Endothelial cell of umbilical vein (primary cell): Measurements from ENCODE around the gene KCTD18. TPM values are rescaled to one million over a fixed set of nuclear protein-coding genes. Genes with fewer than 3 reads are reported as not detected.

Experiments used
- BruUV-seq: library from RNA; stranded (reverse); fragments of 400-500 nt; replicated peaks from 2 replicates; lab custom pipeline; 2021; lab: Mats Ljungman, UMichigan
- CTCF ChIA-PET: fragments of 300-600, 350-600 bp; sonication (Branson Sonifier 250); formaldehyde crosslinking; loops from one replicate; lab custom pipeline; 2021; ENCODE audit warnings: antibody characterized with exemption, inconsistent platforms; lab: Charles Lee
- POLR2A ChIA-PET: fragments of 300-600, 350-600 bp; sonication (Branson Sonifier 250); formaldehyde crosslinking; loops from one replicate; lab custom pipeline; 2021; ENCODE audit warnings: antibody characterized with exemption, inconsistent platforms; lab: Charles Lee
- DNase-seq: peaks from one replicate; pipeline ENCODE4 v3.0.0-alpha.2; 2011; ENCODE audit warnings: low read depth, low spot score
- FAIRE-seq: peaks from 2 replicates; lab custom pipeline; 2011; peaks lifted over from hg19 to GRCh38; lab: Jason Lieb, UNC
- H2AFZ ChIP-seq: 2 replicates; pipeline ENCODE4 v1.6.0; 2012; ENCODE audit warnings: low read depth, low read length, control low read depth, inconsistent platforms
- H3K27ac ChIP-seq: 2 replicates; pipeline ENCODE4 v1.5.1; 2011; ENCODE audit warnings: low read depth, mild to moderate bottlenecking, control low read depth, low read length, moderate library complexity; ENCODE audit not compliant: insufficient read depth
- H3K27me3 ChIP-seq, 2 experiments: 2 replicates each; pipeline versions ENCODE4 v1.6.0 to v1.6.1; 2011; ENCODE audit warnings: low read length in 2 of 2, mixed read lengths in 1 of 2; ENCODE audit not compliant: control insufficient read depth in 2 of 2, insufficient read depth in 2 of 2
- H3K36me3 ChIP-seq, 2 experiments: 2 replicates in 1 of 2; 3 replicates in 1 of 2; pipeline ENCODE4 v1.5.1; 2011; ENCODE audit warnings: low read length in 2 of 2, mild to moderate bottlenecking in 1 of 2, moderate library complexity in 1 of 2; ENCODE audit not compliant: control insufficient read depth in 2 of 2, insufficient read depth in 2 of 2; ENCODE audit errors: extremely low read depth in 1 of 2
- H3K4me1 ChIP-seq: 3 replicates; pipeline ENCODE4 v1.5.1; 2011; ENCODE audit warnings: mild to moderate bottlenecking, low read length; ENCODE audit not compliant: control insufficient read depth, insufficient read depth; ENCODE audit errors: extremely low read depth
- H3K4me2 ChIP-seq: 2 replicates; pipeline ENCODE4 v1.6.1; 2011; ENCODE audit warnings: low read length, control low read depth, mixed read lengths; ENCODE audit not compliant: insufficient read depth
- H3K4me3 ChIP-seq, 3 experiments: fragments of 200-600 bp in 1 of 3; sonication (generic), shearing (Covaris generic) in 1 of 3; replicated peaks in 1 of 3; 2 replicates each; pipeline ENCODE4 v1.5.1; 2011 to 2016; ENCODE audit warnings: control low read depth in 3 of 3, low read length in 3 of 3, mild to moderate bottlenecking in 2 of 3, inconsistent platforms in 1 of 3, low read depth in 1 of 3, moderate library complexity in 1 of 3; ENCODE audit not compliant: insufficient read depth in 1 of 3
- H3K79me2 ChIP-seq: 2 replicates; pipeline ENCODE4 v1.6.0; 2012; ENCODE audit warnings: low read length, inconsistent platforms; ENCODE audit not compliant: control insufficient read depth, insufficient read depth
- H3K9ac ChIP-seq: replicated peaks from 2 replicates; pipeline ENCODE3; 2011; ENCODE audit warnings: low read length, control low read depth; ENCODE audit not compliant: insufficient read depth; ENCODE audit errors: extremely low read depth
- H3K9me1 ChIP-seq: replicated peaks from 3 replicates; pipeline ENCODE4 v1.6.0; 2011; ENCODE audit warnings: mild to moderate bottlenecking, low read length; ENCODE audit not compliant: control insufficient read depth, insufficient read depth; ENCODE audit errors: extremely low read depth
- H3K9me3 ChIP-seq: replicated peaks from 2 replicates; pipeline ENCODE4 v1.5.1; 2012; ENCODE audit warnings: low read length, inconsistent platforms; ENCODE audit not compliant: control insufficient read depth, insufficient read depth
- H4K20me1 ChIP-seq: replicated peaks from 2 replicates; pipeline ENCODE3; 2011; ENCODE audit warnings: mild to moderate bottlenecking, low read length; ENCODE audit not compliant: control insufficient read depth, insufficient read depth; ENCODE audit errors: extremely low read depth
- EZH2 ChIP-seq: IDR thresholded peaks from 2 replicates; pipeline ENCODE4 v1.6.1; 2012; ENCODE audit warnings: borderline replicate concordance, low read depth, mild to moderate bottlenecking, moderate library complexity, low read length, inconsistent platforms; ENCODE audit not compliant: severe bottlenecking
- FOS ChIP-seq: IDR thresholded peaks from 2 replicates; pipeline ENCODE4 v1.6.1; 2011; ENCODE audit warnings: mild to moderate bottlenecking, low read length, moderate library complexity, borderline replicate concordance; ENCODE audit not compliant: insufficient read depth
- GATA2 ChIP-seq: IDR thresholded peaks from 2 replicates; pipeline ENCODE4 v1.7.0; 2011; ENCODE audit warnings: low read depth, mild to moderate bottlenecking, moderate library complexity, mixed read lengths, low read length; ENCODE audit not compliant: insufficient read length, insufficient read depth
- JUN ChIP-seq: IDR thresholded peaks from 2 replicates; pipeline ENCODE4 v1.6.1; 2011; ENCODE audit warnings: borderline replicate concordance, low read depth; ENCODE audit not compliant: insufficient read length, insufficient read depth
- MAX ChIP-seq: IDR thresholded peaks from 2 replicates; pipeline ENCODE4 v1.6.1; 2011; ENCODE audit not compliant: insufficient read depth, insufficient read length
- MYC ChIP-seq: IDR thresholded peaks from one replicate; pipeline ENCODE4 v1.6.1; 2011; ENCODE audit warnings: mild to moderate bottlenecking, low read depth, low read length
- POLR2A ChIP-seq: IDR thresholded peaks from 2 replicates; pipeline ENCODE4 v1.6.1; 2012; ENCODE audit warnings: low read depth, mild to moderate bottlenecking, control low read depth, low read length
- POLR2AphosphoS5 ChIP-seq: IDR thresholded peaks from 2 replicates; pipeline ENCODE4 v1.6.1; 2012; ENCODE audit warnings: low read depth, mild to moderate bottlenecking, control low read depth, low read length, moderate library complexity; ENCODE audit not compliant: insufficient read depth
- dilution Hi-C: fragments of 300-500 bp; cut with MboI; formaldehyde crosslinking; loops from one replicate; pipeline ENCODE4 v1.15.0; 2019; ENCODE audit warnings: low sequenced_read_pairs; ENCODE audit not compliant: extremely low pct_ligation_motif_present
- intact Hi-C: fragments of 100-400 bp; cut with micrococcal nuclease; formaldehyde crosslinking; loops from one replicate; pipeline ENCODE4 v1.10.0; 2022
- polyA plus RNA-seq, 4 experiments: library from polyadenylated mRNA; depleted of rRNA in 3 of 4; stranded (reverse) in 3 of 4; unstranded in 1 of 4; fragments of >200 nt; gene quantifications; 2 replicates each; pipeline versions ENCODE4 v1.2.1 to v1.2.3, GENCODE V29; 2011 to 2012; ENCODE audit warnings: missing spikeins in 1 of 4
- total RNA-seq: library from RNA; stranded (reverse); gene quantifications from 2 replicates; pipeline ENCODE4 v1.2.3, GENCODE V29; 2021
- TF ChIP-seq, protein P1 (sequence below), 2 donors: IDR thresholded peaks; 1 replicate in 1 of 2; 2 replicates in 1 of 2; pipeline ENCODE4 v1.5.1; 2011; ENCODE audit warnings: low read length in 2 of 2, mild to moderate bottlenecking in 2 of 2, moderate library complexity in 2 of 2, control low read depth in 1 of 2, inconsistent platforms in 1 of 2, low read depth in 1 of 2; ENCODE audit not compliant: insufficient read depth in 1 of 2; ENCODE audit errors: extremely low read depth in 1 of 2

Gene KCTD18
- total and polyA plus RNA-seq, 2 donors (not counting 3 experiments of a cell fraction or from before 2014, with no cell fraction given) = 2.6 to 6.6 TPM

DNA sequence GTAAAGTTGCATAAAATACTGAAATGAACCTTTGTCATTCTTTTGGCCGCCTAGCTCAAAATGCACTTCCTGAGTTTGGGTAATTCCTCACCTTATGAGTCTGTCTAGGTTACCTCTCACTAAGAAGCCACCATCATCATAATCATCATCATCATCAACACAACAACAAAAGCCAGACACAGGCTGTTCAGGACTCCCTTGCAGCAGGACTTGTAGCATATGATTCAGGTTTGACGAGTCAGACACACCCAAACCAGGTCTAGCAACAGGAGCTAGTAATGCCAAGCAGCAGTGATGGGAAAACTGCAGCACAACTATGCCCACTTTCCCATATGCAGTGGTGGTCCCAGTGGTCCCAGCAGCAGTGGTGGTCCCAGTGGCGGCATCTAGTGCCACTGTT, 13.3 kb upstream of the KCTD18 start:
- no peaks in the 10 kb centered on the region for H4K20me1 ChIP-seq
- no peak for TF ChIP-seq FOS
- TF ChIP-seq POLR2AphosphoS5 = no peak
- no peak for TF ChIP-seq EZH2
- H3K9me1 ChIP-seq = no peaks in the 10 kb centered on the region
- H3K4me3 ChIP-seq = no peak overlapping the region
- peaks cover 8% of the 10 kb centered on the region for H3K4me1 ChIP-seq
- no peak for FAIRE-seq
- no peak overlapping the region for H3K27ac ChIP-seq
- ChIA-PET POLR2A (no interaction called here), CTCF (interaction anchor here (0.8 to 1.3 kb wide), 4 partner anchors 11 to 180 kb away, joined by 3 to 4 read pairs (median 4); no protein-coding TSS in a partner anchor)
- no peaks in the 10 kb centered on the region for H3K36me3 ChIP-seq
- BruUV-seq = no TSS peak
- intact Hi-C loops (no loop called here), dilution Hi-C loops (no loop called here)
- peaks cover 18% of the 10 kb centered on the region for H3K79me2 ChIP-seq
- no peak overlapping the region for H2AFZ ChIP-seq
- no peaks in the 10 kb centered on the region for H3K9me3 ChIP-seq
- H3K27me3 ChIP-seq = peaks cover 21 to 27% of the 10 kb centered on the region in 2 experiments
- no peak for DNase-seq
- no peak overlapping the region for H3K9ac ChIP-seq
- H3K4me2 ChIP-seq = no peak overlapping the region

DNA sequence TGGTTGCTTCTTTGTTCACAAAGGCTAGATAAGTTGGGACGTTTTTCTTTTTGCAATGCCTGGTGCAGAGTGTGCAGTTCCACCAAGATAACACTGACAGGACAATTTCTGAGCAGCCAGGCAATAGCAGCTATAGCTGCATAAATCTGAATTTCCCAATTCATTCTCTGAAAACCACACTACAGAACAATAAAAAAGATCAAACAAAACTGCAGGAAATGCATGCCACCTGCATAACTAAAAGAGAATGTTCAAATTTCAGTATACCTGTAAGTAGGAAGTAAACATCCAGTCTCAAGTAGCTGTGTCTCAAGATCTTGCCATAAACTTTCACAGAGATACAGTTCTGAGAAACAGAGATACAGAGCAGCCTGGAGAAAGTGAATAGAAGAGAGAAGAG, 5.3 kb upstream of the KCTD18 start:
- Histone ChIP-seq H3K79me2 (no peaks in the 10 kb centered on the region), H3K4me3 (no peak overlapping the region), H3K9me3 (no peaks in the 10 kb centered on the region), H3K9me1 (no peaks in the 10 kb centered on the region), H3K4me1 (peaks cover 4% of the 10 kb centered on the region), H3K27me3 (peaks cover 32 to 61% of the 10 kb centered on the region in 2 experiments), H3K27ac (no peak overlapping the region), H2AFZ (no peak overlapping the region), H3K4me2 (no peak overlapping the region), H3K9ac (no peak overlapping the region), H3K36me3 (no peaks in the 10 kb centered on the region), H4K20me1 (no peaks in the 10 kb centered on the region)
- FAIRE-seq (no peak), DNase-seq (no peak)
- no TSS peak for BruUV-seq
- dilution Hi-C loops = no loop called here
- ChIA-PET POLR2A (no interaction called here), CTCF (interaction anchor here (1.3 kb wide), 1 partner anchor 71 kb away, joined by 3 read pairs; the partner anchor contains the start of gene AOX1)
- intact Hi-C loops = no loop called here
- TF ChIP-seq FOS = no peak
- TF ChIP-seq JUN = no peak
- no peak for TF ChIP-seq MYC
- TF ChIP-seq POLR2AphosphoS5 = no peak
- TF ChIP-seq, protein P1, sequence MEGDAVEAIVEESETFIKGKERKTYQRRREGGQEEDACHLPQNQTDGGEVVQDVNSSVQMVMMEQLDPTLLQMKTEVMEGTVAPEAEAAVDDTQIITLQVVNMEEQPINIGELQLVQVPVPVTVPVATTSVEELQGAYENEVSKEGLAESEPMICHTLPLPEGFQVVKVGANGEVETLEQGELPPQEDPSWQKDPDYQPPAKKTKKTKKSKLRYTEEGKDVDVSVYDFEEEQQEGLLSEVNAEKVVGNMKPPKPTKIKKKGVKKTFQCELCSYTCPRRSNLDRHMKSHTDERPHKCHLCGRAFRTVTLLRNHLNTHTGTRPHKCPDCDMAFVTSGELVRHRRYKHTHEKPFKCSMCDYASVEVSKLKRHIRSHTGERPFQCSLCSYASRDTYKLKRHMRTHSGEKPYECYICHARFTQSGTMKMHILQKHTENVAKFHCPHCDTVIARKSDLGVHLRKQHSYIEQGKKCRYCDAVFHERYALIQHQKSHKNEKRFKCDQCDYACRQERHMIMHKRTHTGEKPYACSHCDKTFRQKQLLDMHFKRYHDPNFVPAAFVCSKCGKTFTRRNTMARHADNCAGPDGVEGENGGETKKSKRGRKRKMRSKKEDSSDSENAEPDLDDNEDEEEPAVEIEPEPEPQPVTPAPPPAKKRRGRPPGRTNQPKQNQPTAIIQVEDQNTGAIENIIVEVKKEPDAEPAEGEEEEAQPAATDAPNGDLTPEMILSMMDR (IDR thresholded peaks at IDR 0.05; ENCODE audit: extremely low read depth in 1 of 2, insufficient read depth in 1 of 2, low read depth in 1 of 2, low read length in 2 of 2) = no peak
- TF ChIP-seq MAX = no peak
- no peak for TF ChIP-seq POLR2A
- no peak for TF ChIP-seq GATA2
- no peak for TF ChIP-seq EZH2
